NCI-H2107 treated with DMSO at 0.1 percent for 48 hours (cell line): ENCODE measurements around the gene RUFY2.
"Not testable (repeated sequence)": the region's sequence is repeated elsewhere in the genome, so short reads cannot be mapped to it uniquely, and the experiment has no call there.

Experiments
- DNase-seq: peaks from one replicate; lab custom pipeline; 2025; ENCODE audit not compliant: unreplicated experiment; lab: John Stamatoyannopoulos, UW

The RUFY2 gene

GRCh38 chr10:68406815-68407548 is at the start of gene RUFY2:
Gene RUFY2, minus strand, starts transcription at chr10:68407277. Its CDS starts 88 bp downstream, at chr10:68407189.
- peak; percentile 6 for DNase-seq

GRCh38 chr10:68449698-68450097 is 42.6 kb upstream of the RUFY2 start:
- not testable (repeated sequence) for DNase-seq

- no peak for DNase-seq
Observed at GRCh38 chr10:68446179-68446578, 39.1 kb upstream of the RUFY2 start.

- no peak for DNase-seq
Observed at GRCh38 chr10:68442971-68443370, 35.9 kb upstream of the RUFY2 start.

GRCh38 chr10:68440898-68441297 is 33.8 kb upstream of the RUFY2 start:
- no peak for DNase-seq

- DNase-seq: no peak
Observed at GRCh38 chr10:68435803-68436202, 28.7 kb upstream of the RUFY2 start.

GRCh38 chr10:68434657-68435056 is 27.6 kb upstream of the RUFY2 start:
- no peak for DNase-seq

GRCh38 chr10:68428396-68429104 is 21.5 kb upstream of the RUFY2 start:
- no peak for DNase-seq

GRCh38 chr10:68424454-68425014 is 17.5 kb upstream of the RUFY2 start:
- no peak for DNase-seq

- DNase-seq: no peak
Observed at GRCh38 chr10:68423522-68423921, 16.4 kb upstream of the RUFY2 start.

- no peak for DNase-seq
Observed at GRCh38 chr10:68419376-68419775, 12.3 kb upstream of the RUFY2 start.

GRCh38 chr10:68408898-68409518 is 1.9 kb upstream of the RUFY2 start:
- DNase-seq: no peak

GRCh38 chr10:68406111-68406814 is 814 bp downstream of the RUFY2 start:
- peak; percentile 24 for DNase-seq

- no peak for DNase-seq
Observed at GRCh38 chr10:68403701-68404100, 3.4 kb downstream of the RUFY2 start.

GRCh38 chr10:68402276-68402675 is 4.8 kb downstream of the RUFY2 start:
- DNase-seq: no peak

- DNase-seq: no peak
Observed at GRCh38 chr10:68397005-68397404, 10.1 kb downstream of the RUFY2 start.

- DNase-seq: no peak
Observed at GRCh38 chr10:68385740-68386139, 21.3 kb downstream of the RUFY2 start.

- no peak for DNase-seq
Observed at GRCh38 chr10:68371604-68372003, 35.5 kb downstream of the RUFY2 start.

GRCh38 chr10:68367121-68367520 is 40.0 kb downstream of the RUFY2 start:
- no peak for DNase-seq

- DNase-seq: no peak
Observed at GRCh38 chr10:68366600-68366999, 40.5 kb downstream of the RUFY2 start.

- DNase-seq: no peak
Observed at GRCh38 chr10:68365611-68366010, 41.5 kb downstream of the RUFY2 start.
